Retina (tissue), 1 donor: Measurements from ENCODE around the gene FAM81B.

ENCODE experiments used
- DNase-seq: peaks from one replicate; pipeline ENCODE4 v3.0.0-alpha.2; 2016

The FAM81B gene

DNA sequence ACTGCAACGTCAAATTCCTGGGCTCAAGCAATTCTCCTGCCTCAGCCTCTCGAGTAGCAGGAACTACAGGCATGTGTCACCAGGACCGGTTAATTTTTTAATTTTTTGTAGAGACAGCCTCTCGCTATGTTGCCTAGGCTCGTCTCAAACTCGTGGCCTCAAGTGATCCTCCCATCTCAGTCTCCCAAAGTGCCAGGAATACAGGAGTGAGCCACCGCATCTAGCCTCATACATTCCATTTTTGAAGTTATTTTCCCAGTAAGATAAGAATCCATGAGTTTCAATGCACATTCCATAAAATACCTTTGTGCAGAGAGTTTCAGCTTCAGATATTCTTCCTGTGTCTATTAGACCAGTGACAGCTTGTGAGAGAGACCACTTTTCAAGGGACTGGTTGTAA, 93.3 kb downstream of the FAM81B start:
- DNase-seq = no peak

DNA sequence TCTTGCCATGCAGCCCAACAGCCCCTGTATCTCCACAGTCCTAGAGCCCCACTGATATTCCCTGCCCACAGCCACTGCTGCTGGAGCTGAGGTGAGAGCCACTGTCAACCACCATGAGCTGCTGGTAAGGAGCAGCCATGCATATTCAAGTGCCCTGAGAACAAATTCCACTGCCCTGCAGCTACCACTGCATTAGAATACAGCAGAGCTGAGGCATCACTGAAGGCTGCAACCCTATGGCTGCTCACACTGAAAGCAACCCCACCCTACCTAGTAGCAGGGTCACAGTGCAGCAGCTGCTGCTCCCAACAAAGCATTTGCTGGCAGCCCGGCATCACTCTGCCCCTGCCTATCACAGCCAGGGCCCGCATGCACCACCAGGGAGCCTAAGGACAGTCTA, 95.0 kb downstream of the FAM81B start:
- no peak for DNase-seq

DNA sequence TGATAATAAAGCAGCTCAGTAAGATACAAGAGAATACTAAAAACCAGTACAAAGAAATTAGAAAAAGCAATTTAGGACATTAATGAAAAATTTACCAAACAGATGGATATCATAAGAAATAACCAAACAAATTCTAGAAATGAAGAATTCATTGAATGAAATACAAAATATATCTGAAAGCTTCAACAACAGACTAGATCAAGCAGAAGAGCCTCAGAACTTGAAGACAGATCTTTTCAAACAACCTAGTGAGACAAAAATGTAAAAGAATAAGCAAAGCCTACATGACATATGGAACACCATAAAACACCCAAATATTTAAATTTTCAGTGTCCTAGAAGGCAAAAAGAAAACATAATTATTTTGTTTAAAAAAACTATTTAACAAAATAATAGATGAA, 96.7 kb downstream of the FAM81B start:
- no peak for DNase-seq
